Neuronal stem cell (in vitro differentiated cells): ENCODE data around the gene HAS3.

Source experiments
- DNase-seq: peaks from one replicate; pipeline ENCODE4 v3.0.0-alpha.2; 2013; ENCODE audit warnings: low spot score
- H2AFZ ChIP-seq: one replicate; pipeline ENCODE4 v1.6.1; 2013; ENCODE audit warnings: mild to moderate bottlenecking, low read length, inconsistent platforms
- H2AK5ac ChIP-seq: 2 replicates; pipeline ENCODE4 v1.6.1; 2013; ENCODE audit warnings: low read depth, mild to moderate bottlenecking, inconsistent platforms, low read length, moderate library complexity, mixed read lengths
- H2BK120ac ChIP-seq: 2 replicates; pipeline ENCODE4 v1.6.1; 2013; ENCODE audit warnings: low read depth, mild to moderate bottlenecking, inconsistent platforms, low read length, moderate library complexity, mixed read lengths
- H2BK12ac ChIP-seq: one replicate; pipeline ENCODE4 v1.6.1; 2013; ENCODE audit warnings: low read length, inconsistent platforms
- H2BK15ac ChIP-seq: 2 replicates; pipeline ENCODE4 v1.6.1; 2013; ENCODE audit warnings: mild to moderate bottlenecking, low read length, inconsistent platforms, mixed read lengths
- H2BK5ac ChIP-seq: one replicate; pipeline ENCODE4 v1.6.1; 2013; ENCODE audit warnings: inconsistent platforms, mild to moderate bottlenecking, low read length, moderate library complexity
- H3K14ac ChIP-seq: one replicate; pipeline ENCODE4 v1.6.1; 2013; ENCODE audit warnings: low read length, inconsistent platforms
- H3K18ac ChIP-seq: 2 replicates; pipeline ENCODE4 v1.6.1; 2013; ENCODE audit warnings: low read length, inconsistent platforms
- H3K23ac ChIP-seq: 2 replicates; pipeline ENCODE4 v1.6.1; 2013; ENCODE audit warnings: low read depth, mild to moderate bottlenecking, mixed read lengths, low read length, inconsistent platforms; ENCODE audit not compliant: poor library complexity
- H3K27ac ChIP-seq: replicated peaks from 3 replicates; pipeline ENCODE4 v1.5.1; 2013; ENCODE audit warnings: low read length, inconsistent platforms
- H3K27me3 ChIP-seq, 3 experiments: 2 replicates each; pipeline ENCODE4 v1.6.1; 2013; ENCODE audit warnings: low read length in 3 of 3, mild to moderate bottlenecking in 2 of 3, inconsistent platforms in 1 of 3, low read depth in 1 of 3, mixed read lengths in 1 of 3, moderate library complexity in 1 of 3; ENCODE audit not compliant: control insufficient read depth in 3 of 3, insufficient read depth in 3 of 3
- H3K36me3 ChIP-seq, 2 donors: replicated peaks in 1 of 2; 2 replicates each; pipeline ENCODE4 v1.6.1; 2013; ENCODE audit warnings: low read length in 2 of 2; ENCODE audit not compliant: control insufficient read depth in 2 of 2, insufficient read depth in 2 of 2
- H3K4ac ChIP-seq: 2 replicates; pipeline ENCODE4 v1.6.1; 2013; ENCODE audit warnings: inconsistent platforms, mild to moderate bottlenecking, low read length, moderate library complexity
- H3K4me1 ChIP-seq, 2 donors: 1 replicate in 1 of 2; 2 replicates in 1 of 2; pipeline ENCODE4 v1.6.1; 2013; ENCODE audit warnings: low read length in 2 of 2, low read depth in 1 of 2; ENCODE audit not compliant: control insufficient read depth in 2 of 2, insufficient read depth in 1 of 2
- H3K4me2 ChIP-seq: one replicate; pipeline ENCODE4 v1.6.1; 2013; ENCODE audit warnings: mild to moderate bottlenecking, low read length, inconsistent platforms; ENCODE audit not compliant: insufficient read depth, poor library complexity, severe bottlenecking
- H3K4me3 ChIP-seq, 2 donors: 2 replicates each; pipeline ENCODE4 v1.5.1; 2013; ENCODE audit warnings: low read length in 2 of 2, mild to moderate bottlenecking in 2 of 2, inconsistent platforms in 1 of 2, moderate library complexity in 1 of 2
- H3K79me1 ChIP-seq: one replicate; pipeline ENCODE4 v1.6.1; 2013; ENCODE audit warnings: low read depth, mild to moderate bottlenecking, inconsistent platforms, low read length, moderate library complexity
- H3K9ac ChIP-seq: one replicate; pipeline ENCODE4 v1.6.1; 2013; ENCODE audit warnings: mild to moderate bottlenecking, low read depth, low read length, inconsistent platforms; ENCODE audit not compliant: poor library complexity
- H3K9me3 ChIP-seq, 2 donors: replicated peaks in 1 of 2; 2 replicates each; pipeline versions ENCODE3 to v1.6.1; 2013; ENCODE audit warnings: low read length in 2 of 2, mild to moderate bottlenecking in 2 of 2, inconsistent platforms in 1 of 2, low read depth in 1 of 2, mixed read lengths in 1 of 2, moderate library complexity in 1 of 2; ENCODE audit not compliant: control insufficient read depth in 2 of 2, insufficient read depth in 1 of 2
- H4K8ac ChIP-seq: one replicate; pipeline ENCODE4 v1.6.1; 2013; ENCODE audit warnings: low read depth, mild to moderate bottlenecking, inconsistent platforms, low read length, moderate library complexity
- H4K91ac ChIP-seq: one replicate; pipeline ENCODE4 v1.6.1; 2013; ENCODE audit warnings: low read length, low read depth, mild to moderate bottlenecking, inconsistent platforms; ENCODE audit not compliant: poor library complexity
- WGBS, 2 donors: extraction: QIAGEN DNeasy Blood & Tissue Kit; methylation state at CpG; one replicate each; pipeline ENCODE4 v1.1.7; 2013; ENCODE audit warnings: missing lambda C conversion rate in 2 of 2, mixed read lengths in 1 of 2; ENCODE audit not compliant: insufficient read length in 2 of 2, insufficient replicate concordance in 1 of 2; ENCODE audit errors: extremely low coverage in 2 of 2; 5-methylcytosine and 5-hydroxymethylcytosine counted together

The HAS3 gene

DNA sequence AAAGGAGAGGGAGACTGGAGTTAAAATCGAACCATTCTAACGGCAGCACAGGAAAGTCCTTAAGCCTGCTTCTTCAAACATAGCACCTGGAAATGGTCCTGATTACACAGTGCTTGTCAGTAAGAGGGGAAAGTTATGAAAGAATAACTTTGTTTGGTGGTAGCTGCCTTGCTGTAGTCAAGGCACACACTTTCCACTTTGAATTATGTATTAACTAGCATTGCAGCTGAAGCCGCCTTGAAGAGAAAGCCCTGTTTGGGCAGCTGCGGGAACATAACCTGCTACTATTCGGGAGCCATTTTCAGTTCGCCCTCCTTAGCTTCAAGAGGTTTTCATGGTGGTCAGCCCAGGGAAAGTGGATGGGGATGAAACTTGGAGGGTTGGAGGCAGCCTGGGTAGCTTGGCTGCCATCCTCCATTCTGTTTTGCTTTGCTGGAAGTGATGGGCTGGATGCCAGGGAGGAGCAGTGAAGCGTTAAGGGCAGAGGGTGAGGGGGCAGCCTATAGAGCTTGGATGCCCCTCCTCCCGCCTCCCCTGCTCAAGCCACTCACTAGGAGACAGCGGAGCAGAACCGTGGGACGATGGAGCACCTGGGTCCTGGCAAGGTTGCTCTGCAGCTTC lies 5.3 kb upstream of the HAS3 start:
- Histone ChIP-seq H3K9ac (no peak overlapping the region), H3K4me2 (no peak overlapping the region), H3K4me3 (no peak overlapping the region), H4K8ac (no peak overlapping the region), H3K9me3 (no peaks in the 10 kb centered on the region), H3K27ac (no peak overlapping the region), H2BK5ac (no peak overlapping the region), H3K27me3 (no peaks in the 10 kb centered on the region), H3K14ac (no peak overlapping the region), H3K79me1 (no peaks in the 10 kb centered on the region), H3K4me1 (peaks cover 9 to 13% of the 10 kb centered on the region in 2 donors), H3K23ac (peak overlapping the region; percentile 3), H2AFZ (peak overlapping the region; percentile 86), H3K36me3 (no peaks in the 10 kb centered on the region), H2BK12ac (no peak overlapping the region), H4K91ac (no peak overlapping the region), H2BK120ac (peak overlapping the region; percentile 26), H3K18ac (peak overlapping the region; percentile 32), H2BK15ac (no peak overlapping the region), H2AK5ac (no peak overlapping the region), H3K4ac (no peak overlapping the region)
- no peak for DNase-seq
- no CpG with 5 or more reads among the region's 11 CpGs for WGBS, 2 donors

DNA sequence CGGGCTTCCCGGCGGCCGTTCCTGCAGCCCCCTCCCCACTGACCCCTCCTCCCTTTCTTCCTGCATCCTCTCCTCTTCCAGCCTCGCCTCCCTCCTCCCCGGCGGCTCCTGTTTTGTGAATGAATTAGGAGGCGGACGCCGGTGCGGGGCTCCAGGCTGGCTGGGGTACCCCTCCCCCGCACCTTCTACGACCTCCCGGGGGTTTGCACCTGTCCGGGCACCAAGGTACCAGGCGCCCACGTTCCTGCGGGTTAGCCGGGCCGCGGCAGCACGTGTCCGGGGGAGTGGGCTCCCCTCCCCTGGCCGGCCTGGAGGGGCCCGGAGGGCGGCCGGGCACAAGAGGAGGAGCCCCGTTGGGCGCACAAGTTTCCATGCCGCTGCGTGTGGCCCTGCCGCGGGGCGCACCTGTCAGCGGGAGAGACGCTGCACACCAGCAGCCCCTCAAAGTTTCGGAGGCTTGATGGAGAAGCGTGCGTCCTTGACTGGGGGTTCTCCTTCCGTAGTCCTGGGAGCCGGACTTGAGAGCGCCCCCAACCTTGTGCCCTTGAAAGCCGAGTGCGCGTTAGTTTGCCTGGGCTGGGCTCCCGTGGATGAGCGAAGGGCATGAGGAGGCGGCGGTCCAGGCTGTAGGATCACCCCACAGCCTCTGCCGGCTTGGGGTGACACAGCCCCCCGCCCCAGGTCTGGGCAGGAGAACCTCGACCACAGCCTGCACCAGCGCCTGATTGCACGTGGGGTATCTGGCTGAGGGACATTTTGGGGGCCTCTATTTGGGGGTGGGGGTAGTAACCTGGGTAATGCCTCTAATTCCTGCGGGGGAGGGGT lies 1.2 kb downstream of the HAS3 start:
- Histone ChIP-seq H3K9ac (peak overlapping the region; percentile 87), H3K9me3 (no peaks in the 10 kb centered on the region), H4K8ac (no peak overlapping the region), H3K27ac (no peak overlapping the region), H2AK5ac (peak overlapping the region; percentile 69), H3K4me3 (peak overlapping the region; percentile 63 to 86), H3K4ac (no peak overlapping the region), H2BK5ac (peak overlapping the region; percentile 39), H2BK12ac (no peak overlapping the region), H2AFZ (peak overlapping the region; percentile 90), H3K27me3 (no peaks in the 10 kb centered on the region), H3K14ac (peak overlapping the region; percentile 32), H3K18ac (peak overlapping the region; percentile 93), H3K36me3 (peaks cover 20 to 26% of the 10 kb centered on the region in 2 donors), H3K4me1 (peaks cover 13 to 16% of the 10 kb centered on the region in 2 donors), H3K4me2 (peak overlapping the region; percentile 99), H2BK120ac (peak overlapping the region; percentile 41), H2BK15ac (peak overlapping the region; percentile 78), H3K79me1 (peaks cover 16% of the 10 kb centered on the region), H3K23ac (peak overlapping the region; percentile 29), H4K91ac (no peak overlapping the region)
- WGBS, 2 donors = no CpG with 5 or more reads among the region's 55 CpGs
- peak; percentile 51 for DNase-seq

DNA sequence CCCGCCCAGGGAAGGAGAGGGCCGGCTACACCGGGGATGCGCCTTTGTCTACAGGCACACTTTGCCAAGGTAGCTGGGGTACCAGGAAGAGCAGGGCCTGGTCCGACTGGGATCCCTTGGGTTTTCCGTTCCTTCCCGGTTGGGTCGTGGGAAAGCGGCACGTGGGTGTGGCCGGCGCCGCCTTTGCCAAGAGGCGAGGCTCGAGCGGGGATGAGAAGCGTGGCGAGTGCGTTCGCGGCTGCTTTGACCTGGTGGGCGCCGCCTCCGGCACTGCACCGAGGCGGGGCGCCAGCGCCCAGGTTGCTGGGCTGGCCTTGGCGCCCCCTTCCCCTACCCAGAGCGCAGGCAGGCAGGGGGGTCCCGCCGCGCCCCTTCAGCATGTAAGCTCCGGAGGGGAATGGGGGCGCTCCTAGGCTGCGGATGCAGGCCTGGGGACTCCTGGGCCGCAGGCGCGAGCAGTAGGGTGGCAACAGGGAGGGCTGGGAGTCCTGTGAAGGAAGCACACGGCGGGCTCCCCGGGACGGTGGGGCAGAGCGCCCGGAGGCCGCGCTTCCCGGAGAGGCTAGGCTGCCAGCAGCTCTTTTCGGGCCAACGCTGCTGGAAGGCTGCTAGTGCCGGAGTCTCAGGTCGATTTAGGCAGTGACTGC lies 2.0 kb downstream of the HAS3 start:
- no CpG with 5 or more reads among the region's 52 CpGs for WGBS, 2 donors
- peak; percentile 37 for DNase-seq
- Histone ChIP-seq H3K23ac (peak overlapping the region; percentile 29), H2AK5ac (peak overlapping the region; percentile 69), H3K79me1 (peaks cover 18% of the 10 kb centered on the region), H2BK15ac (peak overlapping the region; percentile 78), H3K4ac (no peak overlapping the region), H2BK120ac (no peak overlapping the region), H3K4me1 (peaks cover 13 to 16% of the 10 kb centered on the region in 2 donors), H3K4me3 (peak overlapping the region; percentile 16 to 86), H3K27ac (no peak overlapping the region), H3K9ac (peak overlapping the region; percentile 87), H3K36me3 (peaks cover 26 to 32% of the 10 kb centered on the region in 2 donors), H3K27me3 (no peaks in the 10 kb centered on the region), H3K9me3 (no peaks in the 10 kb centered on the region), H4K91ac (no peak overlapping the region), H3K18ac (peak overlapping the region; percentile 93), H3K4me2 (peak overlapping the region; percentile 99), H3K14ac (no peak overlapping the region), H4K8ac (no peak overlapping the region), H2AFZ (no peak overlapping the region), H2BK5ac (no peak overlapping the region), H2BK12ac (no peak overlapping the region)
